IMR-90 (cell line): ENCODE measurements around the gene CD248.

Experiments used
- CEBPB ChIP-seq: IDR thresholded peaks from 2 replicates; pipeline ENCODE4 v1.6.1; 2012; ENCODE audit warnings: low read depth, low read length, improper control_type of control experiment
- POLR2A ChIP-seq: IDR thresholded peaks from 2 replicates; pipeline ENCODE4 v1.6.1; 2012; ENCODE audit warnings: mild to moderate bottlenecking, low read depth, low read length
- TF ChIP-seq, protein P1 (sequence below): conservative IDR thresholded peaks from 2 replicates; pipeline ENCODE4 v1.5.1; 2012; ENCODE audit warnings: mild to moderate bottlenecking, low read depth, low read length, improper control_type of control experiment

DNA sequence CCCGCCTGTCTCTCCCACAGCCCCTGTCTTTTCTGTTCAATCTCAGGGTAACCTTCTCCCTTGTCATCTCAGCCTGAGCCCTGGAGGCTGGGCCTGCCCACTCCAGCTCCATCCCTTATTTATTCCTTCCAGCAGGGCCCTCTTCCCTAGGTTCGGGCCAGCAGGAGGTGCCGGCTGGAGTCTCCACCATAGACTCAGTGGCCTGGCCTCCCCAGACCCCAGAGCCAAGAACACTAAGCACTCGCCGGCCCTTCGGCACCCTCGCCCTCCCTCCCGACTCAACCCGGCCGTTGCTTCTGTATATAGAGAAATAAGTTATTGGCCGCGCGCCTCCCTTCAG is 49.8 kb downstream of the CD248 start:
- TF ChIP-seq, protein P1, sequence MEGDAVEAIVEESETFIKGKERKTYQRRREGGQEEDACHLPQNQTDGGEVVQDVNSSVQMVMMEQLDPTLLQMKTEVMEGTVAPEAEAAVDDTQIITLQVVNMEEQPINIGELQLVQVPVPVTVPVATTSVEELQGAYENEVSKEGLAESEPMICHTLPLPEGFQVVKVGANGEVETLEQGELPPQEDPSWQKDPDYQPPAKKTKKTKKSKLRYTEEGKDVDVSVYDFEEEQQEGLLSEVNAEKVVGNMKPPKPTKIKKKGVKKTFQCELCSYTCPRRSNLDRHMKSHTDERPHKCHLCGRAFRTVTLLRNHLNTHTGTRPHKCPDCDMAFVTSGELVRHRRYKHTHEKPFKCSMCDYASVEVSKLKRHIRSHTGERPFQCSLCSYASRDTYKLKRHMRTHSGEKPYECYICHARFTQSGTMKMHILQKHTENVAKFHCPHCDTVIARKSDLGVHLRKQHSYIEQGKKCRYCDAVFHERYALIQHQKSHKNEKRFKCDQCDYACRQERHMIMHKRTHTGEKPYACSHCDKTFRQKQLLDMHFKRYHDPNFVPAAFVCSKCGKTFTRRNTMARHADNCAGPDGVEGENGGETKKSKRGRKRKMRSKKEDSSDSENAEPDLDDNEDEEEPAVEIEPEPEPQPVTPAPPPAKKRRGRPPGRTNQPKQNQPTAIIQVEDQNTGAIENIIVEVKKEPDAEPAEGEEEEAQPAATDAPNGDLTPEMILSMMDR, result no peak
- no peak for TF ChIP-seq CEBPB
- no peak for TF ChIP-seq POLR2A
